HS-27A (cell line): ENCODE results near the gene DDX47.
A peak's percentile ranks its signal among the peaks of the same experiment; 100 is the strongest.

ENCODE experiments used
- DNase-seq: peaks from one replicate; pipeline ENCODE4 v3.0.0-alpha.2; 2012; ENCODE audit warnings: low read depth, missing footprints

DDX47 gene

DNA sequence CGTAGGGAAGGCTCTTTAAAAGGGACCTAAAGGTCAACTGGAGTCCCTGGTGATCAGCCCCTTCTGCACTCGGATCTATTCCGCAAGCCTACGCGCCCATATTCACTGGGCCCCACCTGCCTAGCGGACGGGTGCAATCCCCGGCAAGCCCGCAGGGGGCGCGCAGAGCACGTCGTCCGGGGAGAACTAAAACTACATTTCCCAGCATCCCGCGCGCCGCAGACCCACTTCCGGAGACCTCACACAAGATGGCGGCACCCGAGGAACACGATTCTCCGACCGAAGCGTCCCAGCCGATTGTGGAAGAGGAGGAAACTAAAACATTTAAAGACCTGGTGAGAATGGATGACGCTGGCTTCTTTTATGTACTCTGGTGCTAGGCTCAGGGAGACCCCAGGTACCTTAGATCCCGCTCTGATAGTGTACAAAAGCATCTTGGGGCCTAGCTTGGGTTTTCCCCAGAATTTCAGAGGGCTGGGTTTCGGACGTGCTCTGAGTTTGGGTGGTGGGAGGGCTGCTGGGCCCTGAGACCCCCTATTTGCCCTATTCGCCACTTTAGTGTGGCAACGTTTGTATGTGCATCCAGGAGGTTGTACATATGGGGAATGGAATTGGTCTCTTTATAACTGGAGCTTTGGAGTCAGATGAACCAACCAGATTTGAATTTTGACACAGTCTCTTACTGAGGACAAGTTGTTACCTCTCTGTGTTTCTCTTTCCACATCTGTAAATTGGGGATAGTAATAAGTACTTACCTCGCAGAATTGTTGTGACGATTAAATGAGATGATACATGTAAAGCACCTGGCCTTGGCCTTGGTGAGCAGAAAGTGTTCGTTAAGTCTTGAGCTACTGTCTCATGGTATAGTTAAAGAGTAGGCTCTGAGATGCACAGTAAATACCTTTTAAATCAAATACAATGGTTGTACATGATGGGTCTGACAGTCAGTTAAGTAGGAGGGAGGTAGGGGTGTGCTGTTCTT, at the start of gene DDX47:
DDX47 (plus strand) TSS at position 227 of the 982 bp plus-strand sequence; CDS start at position 249, 22 bp downstream.
- no peak for DNase-seq

DNA sequence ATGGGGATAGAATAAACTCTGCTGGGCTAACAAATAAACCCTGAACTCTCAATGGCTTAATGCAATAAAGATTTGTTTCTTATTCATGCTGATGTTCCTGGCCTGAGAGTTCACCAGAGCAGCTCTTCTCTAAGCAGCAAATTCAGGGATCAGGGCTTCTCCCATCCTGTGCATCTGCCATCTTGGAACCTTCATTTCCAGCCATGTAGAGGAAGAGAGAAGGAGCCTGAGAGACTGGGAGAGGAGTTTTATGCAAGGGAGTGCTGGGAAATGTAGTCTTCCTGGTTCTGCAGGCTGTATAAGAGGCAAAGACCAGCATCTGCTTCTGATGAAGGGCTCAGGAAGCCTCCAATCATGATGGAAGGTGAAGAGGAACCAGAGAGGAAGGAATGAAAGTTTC, 48.3 kb upstream of the DDX47 start:
- no peak for DNase-seq

DNA sequence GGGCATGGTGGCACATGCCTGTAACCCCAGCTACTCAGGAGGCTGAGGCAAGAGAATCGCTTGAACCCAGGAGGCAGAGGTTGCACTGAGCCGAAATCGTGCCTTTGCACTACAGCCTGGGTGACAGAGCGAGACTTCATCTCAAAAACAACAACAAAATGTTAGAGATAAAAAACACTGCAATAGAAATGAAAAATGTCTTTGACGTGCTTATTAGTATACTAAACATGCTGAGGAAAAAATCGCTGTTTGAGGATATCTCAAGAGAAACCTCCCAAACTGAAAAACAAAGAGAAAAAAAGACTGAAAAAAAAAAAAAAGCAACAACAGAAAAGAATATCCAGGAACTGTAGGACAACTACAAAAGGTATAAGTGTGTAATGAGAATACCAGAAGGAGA, 42.9 kb upstream of the DDX47 start:
- DNase-seq, result no peak

DNA sequence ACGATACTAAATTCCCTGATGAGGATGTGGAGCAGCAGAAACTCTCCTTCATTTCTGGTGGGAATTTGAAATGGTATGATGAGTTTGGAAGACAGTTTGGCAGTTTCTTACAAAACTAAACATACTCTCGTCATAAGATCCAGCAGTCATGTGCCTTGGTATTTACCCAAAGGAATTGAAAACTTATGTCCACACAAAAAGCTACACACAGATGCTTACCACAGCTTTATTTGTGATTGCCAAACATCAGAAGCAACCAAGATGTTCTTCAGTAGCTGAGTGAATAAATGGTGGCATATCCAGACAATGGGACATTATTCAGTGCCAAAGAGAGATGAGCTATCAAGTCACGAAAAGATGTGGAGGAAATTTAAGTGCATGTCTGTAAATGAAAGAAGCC, 38.4 kb upstream of the DDX47 start:
- DNase-seq, result no peak

DNA sequence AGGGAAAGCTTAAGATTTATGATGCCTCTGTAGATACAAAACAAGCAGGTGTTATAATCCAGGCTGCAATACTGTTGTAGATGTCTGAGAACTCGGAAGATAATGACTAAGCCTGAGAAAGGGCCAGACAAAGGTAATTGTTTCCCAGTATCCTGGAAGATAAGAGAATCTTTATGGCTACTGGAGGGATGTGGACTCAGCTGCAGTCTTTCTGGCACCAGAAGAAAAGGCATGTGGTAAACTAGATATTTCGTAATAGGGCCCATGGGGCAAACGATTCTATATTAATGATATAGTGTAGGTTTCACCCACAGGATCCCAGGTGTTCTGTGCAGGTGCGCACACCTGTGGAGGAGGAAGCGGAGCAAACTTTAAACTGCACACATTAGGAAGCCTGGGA, 36.9 kb upstream of the DDX47 start:
- DNase-seq, result no peak

DNA sequence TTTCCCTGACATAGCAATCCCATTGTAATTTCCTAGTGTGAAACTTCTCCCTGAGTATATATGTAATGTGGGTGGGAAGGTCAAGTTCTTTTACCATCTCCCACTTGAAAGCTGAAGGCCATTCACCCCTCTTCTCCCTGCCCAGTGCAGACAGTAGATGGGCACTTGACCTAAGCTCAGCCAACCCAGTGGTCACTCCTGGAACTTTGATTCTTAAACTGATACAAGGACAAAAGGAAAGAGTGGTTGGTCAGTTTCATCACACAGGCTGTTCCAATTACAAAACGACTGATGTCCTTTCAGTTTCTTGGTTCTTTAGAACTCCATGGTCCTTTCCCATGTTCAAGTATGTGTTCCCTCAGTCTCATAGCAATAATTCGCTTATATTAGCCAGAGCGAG, 36.1 kb upstream of the DDX47 start:
- no peak for DNase-seq

DNA sequence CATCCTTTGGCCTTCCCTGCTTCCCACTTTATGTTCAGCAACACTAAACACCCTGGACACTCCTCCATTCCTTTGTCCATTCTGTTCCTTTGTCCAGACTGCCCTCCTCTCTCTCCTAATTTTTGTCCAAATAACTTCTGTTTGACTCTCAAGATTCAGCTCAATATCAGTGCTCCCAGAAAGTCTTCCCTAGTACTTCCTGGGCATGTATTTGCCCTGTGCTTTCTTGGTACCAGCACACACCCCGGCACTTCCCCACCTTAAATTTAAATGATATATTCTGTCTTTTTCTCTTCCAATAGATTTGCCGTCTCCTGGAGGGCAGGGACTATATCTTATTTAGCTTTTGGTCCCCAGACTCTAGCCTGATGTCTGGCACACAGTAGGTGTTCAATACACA, 34.1 kb upstream of the DDX47 start:
- no peak for DNase-seq

DNA sequence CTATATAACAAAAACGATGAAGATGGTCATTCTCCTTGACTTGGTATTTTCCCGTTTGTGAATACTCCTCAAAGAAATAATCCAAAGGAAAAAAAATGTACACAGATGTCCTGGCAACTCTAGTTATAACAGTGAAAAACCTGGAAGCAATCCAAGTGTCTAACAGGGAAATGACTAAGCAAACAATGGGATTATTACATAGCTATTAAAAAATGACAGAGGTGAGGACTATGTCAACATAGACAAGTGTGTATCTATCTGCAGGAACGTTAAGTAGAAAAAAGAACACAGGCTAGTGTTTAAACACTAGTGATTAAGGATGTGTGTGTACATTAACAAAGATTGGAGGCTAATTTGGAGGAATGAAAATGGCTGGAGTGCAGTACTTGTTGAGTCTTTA, 33.6 kb upstream of the DDX47 start:
- DNase-seq, result peak; percentile 76

DNA sequence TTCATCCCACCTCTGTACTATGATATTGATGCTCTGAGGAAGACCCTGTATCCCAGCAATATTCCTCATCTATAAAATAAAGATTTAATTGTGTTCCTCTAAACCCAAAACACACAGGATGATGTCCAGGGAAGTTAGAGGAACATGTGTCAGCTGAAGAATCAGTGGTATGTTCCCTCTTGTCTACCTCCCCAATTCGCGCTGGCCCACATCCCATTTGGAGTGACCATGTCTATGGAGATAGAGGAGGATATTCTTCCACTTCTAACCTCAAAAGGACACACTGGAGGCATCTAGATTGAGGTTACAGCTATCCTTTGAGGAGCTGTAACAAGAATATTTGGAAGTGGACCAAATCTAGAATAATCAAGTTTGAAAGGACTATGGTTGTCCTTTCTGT, 29.0 kb upstream of the DDX47 start:
- DNase-seq, result no peak

DNA sequence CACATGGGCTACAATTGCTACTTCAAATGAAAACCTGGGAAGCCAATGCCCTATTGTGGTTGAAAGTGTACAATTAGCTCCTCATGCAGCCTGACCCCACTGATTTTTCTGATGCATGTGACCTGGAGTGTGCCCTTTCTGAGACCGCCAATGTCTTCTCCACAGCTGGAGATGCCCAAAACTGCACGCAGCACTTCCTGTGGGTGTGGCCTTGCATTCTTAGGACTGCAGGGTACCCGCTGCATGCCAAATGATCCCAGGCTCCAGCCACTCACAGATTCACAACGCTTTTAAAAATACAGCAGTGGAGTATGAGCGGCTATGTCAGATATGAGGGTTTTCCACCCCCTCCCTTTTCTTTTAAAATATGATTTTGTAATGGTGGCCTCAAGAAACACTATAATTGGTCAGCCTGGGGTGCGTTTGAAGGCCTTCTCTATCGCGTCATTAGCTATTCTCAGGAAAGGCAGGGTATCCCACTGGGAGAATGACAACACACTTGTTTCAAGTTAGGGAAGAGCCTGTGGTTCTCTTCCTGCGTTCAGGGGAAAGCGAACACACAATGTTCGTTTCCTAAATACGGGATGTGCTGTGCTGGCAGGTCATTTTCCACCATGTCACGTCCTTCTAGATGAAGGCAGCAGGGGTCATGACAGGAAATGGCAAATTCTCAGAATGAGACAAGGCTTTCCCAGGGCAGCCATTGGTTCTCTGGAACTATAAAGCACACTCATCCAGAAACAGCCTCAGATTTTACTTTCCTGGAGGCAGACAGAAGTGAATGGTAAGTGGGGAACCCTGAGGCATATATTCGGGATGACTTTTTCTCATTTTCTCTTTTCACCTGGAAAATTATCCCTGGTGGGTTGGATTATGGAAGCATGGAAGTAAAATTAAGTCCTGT, 28.0 kb upstream of the DDX47 start, which contains the start of gene APOLD1:
APOLD1 (plus strand) TSS at position 749 of the 904 bp plus-strand sequence; CDS start at position 782, 33 bp downstream.
- no peak for DNase-seq

DNA sequence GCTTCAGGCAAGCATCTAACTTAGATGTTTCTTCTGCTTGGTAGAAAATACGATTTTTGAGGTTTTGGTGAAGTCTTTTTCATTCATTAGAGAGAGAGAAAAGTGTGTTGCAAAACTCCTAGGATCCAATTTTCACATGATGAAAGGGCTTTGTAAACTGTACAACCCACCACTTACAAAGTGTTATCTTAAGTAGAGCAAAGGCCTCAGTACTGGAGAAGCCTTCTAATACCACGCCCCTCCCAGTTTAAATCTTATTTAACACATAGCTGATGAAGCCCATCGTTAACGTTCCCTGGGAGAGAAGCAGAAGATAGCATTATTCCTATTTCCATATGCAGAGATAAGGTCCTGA, 26.8 kb upstream of the DDX47 start:
- DNase-seq, result no peak

DNA sequence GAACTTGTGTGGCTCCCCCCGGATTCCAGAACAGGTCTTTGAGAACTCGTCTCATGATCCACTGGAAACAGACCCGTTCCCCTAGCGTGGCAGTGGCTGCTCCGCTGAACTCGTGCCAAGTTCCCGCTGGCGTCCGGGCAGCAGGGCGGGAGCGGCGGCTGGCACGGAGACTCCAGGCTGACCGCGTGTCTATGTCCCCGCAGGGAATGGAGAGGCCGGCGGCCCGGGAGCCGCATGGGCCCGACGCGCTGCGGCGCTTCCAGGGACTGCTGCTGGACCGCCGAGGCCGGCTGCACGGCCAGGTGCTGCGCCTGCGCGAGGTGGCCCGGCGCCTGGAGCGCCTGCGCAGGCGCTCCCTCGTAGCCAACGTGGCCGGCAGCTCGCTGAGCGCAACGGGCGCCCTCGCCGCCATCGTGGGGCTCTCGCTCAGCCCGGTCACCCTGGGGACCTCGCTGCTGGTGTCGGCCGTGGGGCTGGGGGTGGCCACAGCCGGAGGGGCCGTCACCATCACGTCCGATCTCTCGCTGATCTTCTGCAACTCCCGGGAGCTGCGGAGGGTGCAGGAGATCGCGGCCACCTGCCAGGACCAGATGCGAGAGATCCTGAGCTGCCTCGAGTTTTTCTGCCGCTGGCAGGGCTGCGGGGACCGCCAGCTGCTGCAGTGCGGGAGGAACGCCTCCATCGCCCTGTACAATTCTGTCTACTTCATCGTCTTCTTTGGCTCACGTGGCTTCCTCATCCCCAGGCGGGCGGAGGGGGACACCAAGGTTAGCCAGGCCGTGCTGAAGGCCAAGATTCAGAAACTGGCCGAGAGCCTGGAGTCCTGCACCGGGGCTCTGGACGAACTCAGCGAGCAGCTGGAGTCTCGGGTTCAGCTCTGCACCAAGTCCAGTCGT, 26.2 kb upstream of the DDX47 start:
- DNase-seq, result peak; percentile 74

DNA sequence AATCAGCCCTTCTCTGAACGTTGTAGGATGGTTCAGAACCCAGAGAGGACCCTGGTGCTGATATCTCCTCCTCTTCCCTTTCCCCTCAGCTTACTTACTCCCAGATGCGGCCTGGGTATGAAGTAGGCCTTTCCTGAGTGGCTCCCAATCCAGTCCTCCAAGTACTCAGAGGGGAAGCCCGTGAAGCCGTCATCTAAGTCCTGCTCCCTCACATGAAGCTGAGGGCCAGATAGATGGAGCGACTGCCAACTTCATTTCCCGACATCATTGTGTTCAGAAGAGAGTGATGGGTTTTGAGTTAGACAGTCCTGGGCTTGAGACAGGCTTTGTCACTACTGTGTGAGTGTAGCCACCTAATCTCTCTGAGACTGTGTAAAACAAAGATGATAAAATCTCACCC, 25.0 kb upstream of the DDX47 start:
- DNase-seq, result no peak

DNA sequence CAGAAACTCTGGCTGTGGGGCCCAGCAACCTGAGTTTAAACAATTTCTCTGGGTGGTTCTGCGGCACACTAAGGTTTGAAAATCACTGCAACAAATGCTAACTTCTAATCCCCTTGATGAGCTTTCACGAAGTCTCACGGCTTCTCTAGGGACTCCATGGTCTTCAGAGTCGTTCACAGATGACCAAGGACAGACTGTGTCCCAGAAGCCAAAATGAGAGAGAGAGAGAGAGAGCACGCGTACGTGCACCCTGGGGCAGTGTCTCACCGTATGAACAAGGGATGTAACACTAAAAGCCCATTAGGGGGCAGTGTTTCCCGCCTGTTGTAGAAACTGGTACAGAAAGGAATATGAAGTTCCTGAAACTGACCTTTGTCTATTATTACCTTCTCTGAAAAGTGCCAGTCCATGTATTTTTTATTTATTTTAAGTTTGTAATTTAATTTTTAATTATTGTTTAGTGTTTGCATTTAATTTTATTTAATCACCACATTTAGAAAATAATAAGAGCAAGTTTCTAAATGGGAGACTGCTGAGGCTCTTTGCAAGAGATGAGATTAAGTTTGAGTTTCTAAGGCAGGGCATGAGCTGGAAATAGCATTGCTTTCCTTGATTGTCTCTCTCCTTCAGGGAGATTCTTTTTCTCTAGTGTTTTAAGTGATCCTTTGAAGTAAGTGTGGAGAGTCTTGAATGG, 24.3 kb upstream of the DDX47 start:
- DNase-seq, result no peak

DNA sequence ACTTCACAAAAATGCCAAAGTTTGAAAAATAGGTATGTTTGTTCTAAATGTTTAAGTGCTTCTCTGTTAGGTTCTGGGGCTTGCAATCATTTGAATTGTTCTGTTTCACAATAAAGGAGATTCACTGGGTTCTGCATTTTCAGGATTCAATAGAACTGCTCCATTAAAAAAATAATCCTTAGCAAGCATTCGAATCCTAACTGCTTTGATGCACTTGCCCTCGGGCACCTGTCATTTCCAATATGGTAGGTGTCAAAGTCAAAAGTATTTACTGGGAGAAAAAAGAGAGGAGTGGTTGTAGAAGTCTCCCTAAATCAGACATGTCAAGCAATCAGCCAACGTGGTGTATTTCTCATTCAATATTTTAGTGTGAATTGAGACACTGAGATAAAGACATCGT, 22.2 kb upstream of the DDX47 start:
- DNase-seq, result no peak

DNA sequence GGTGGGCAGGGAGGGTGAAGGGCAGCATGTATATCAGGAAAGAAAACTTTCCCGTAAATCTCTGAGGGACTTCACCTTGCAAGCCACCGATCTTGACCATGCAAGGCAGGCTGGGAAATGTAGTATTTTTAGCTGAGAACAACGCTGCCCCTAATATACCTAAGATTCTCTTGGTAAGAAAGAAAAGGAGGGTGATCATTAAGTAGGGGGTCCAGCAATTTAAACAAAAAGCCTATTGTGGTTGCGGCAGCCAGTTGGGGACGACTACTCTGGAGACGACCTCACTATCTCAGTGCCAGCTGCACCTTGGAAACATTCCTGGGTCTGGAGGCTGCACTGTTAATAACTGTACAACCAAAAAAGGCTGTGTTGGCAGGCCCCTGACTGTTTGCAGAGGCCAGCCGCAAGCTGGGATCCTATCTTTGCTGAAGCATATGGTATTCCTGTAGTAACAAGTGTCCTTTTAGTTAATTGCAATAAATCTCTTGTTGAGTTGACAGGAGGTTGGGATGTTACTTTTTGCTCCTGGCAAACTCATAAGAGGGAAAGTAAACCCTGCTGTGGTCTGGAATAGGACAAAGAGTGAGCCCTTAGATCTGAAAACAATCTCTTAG, 21.3 kb upstream of the DDX47 start:
- no peak for DNase-seq

DNA sequence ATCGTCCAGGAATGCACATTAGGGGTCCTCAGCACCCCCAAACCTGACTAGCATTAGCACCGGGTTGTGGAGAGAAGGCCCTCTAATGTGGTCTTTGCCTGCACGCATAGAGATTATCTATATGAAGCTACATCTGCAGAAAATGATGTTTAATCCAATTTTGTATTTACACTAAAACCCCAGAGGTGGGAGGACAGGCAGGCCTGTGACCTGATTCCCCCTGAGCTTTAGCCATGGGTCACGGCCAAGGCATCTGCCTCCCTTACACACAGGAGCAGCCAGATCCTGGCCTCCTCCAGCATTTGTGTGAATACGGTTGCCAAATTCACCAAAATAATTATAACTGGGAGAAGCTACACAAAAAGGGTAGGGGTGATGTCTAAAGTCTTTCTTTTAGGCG, 20.7 kb upstream of the DDX47 start:
- no peak for DNase-seq

DNA sequence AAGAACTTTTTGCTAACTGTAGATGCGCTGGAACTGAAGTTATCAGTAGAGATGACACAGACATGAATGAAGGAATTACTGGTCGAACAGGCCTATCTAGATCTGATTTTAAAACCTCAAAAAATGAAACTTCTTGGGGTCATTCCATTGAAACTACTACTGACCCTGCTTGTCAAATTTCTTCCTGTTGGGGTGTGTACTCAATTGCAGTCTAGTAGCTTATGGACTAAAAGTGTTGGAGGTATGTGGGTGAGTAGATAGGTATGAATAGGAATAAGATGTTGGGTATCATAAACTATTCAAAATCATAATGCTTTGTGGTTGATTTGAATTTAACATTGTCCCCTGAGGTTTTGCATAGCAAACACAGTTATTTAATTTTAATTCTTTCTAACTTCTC, 18.5 kb upstream of the DDX47 start:
- no peak for DNase-seq

DNA sequence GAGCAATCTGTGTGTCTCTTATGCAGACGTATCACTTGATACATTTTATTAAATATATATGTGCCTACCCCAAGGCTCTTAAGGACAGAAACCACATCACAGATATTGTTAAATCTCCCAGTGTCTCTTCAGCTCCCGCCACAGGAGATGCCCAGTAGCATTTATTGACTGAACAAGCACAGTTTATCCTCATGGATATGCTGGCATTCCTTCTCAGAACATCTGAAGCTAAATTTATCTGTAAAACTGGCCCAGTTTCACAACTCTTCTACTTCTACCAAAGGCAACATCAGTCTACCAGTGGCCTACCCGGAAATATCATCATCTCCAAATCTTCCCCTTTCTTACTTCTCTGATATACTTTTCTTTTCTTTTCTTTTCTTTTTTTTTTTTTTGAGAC, 17.0 kb upstream of the DDX47 start:
- DNase-seq, result no peak

DNA sequence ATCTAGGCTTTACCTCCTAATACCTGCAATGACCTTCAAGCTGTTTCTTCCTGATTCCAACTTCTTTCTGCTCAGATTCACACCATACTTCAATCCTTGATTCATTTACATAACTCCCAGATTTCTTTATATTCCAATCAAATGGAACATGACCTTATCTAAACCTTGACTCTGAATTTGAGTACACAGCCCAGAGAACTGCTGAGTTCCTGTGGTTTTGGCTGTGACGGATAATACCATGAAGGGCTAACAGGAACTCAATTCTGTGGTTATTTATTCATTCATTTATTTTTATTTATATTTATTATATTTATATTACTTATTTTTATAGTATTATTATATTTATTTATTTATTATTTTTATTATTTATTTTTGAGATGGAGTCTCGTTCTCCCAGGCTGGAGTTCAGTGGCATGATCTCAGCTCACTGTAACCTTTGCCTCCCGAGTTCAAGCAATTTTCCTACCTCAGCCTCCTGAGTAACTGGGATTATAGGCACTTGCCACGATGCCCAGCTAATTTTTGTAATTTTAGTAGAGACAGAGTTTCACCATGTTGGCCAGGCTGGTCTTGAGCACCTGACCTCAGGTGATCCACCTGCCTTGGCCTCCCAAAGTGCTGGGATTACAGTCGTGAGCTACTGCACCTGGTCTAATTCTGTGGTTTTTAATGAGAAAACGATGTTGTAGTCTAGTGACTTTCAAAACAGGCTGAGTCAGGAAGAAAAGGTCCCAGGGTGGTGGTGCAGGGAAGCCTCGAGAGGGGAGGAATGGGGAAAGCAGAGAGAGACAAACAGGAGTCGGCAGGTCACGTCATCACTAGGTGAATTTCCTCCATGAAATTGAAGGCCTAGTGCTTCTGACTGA, 16.0 kb upstream of the DDX47 start:
- DNase-seq, result no peak
